K562 (cell line): ENCODE measurements around the gene AP3M1. TPM values are rescaled to one million over a fixed set of nuclear protein-coding genes. Genes with fewer than 3 reads are reported as not detected.

ENCODE experiments used
- ATAC-seq: fragments of 200-7000 bp; cut with Tn5 transposase; 3 replicates; pipeline ENCODE4 v1.9.1; 2020; ENCODE audit warnings: moderate library complexity
- BruUV-seq: library from RNA; stranded (reverse); fragments of 400-500 nt; replicated peaks from 2 replicates; lab custom pipeline; 2021; lab: Mats Ljungman, UMichigan
- CTCF ChIA-PET: fragments of 300-600 bp; formaldehyde crosslinking; extraction: SDS; loops from one replicate; lab custom pipeline; 2021; ENCODE audit warnings: low intra/inter-chr PET ratio; lab: Yijun Ruan, JAX
- POLR2A ChIA-PET: fragments of 300-600, 350-650 bp; sonication (Branson Sonifier 250); formaldehyde crosslinking; extraction: SDS; loops from one replicate; lab custom pipeline; 2021; ENCODE audit warnings: antibody characterized with exemption, inconsistent platforms; lab: Yijun Ruan, JAX
- DNase-seq, 4 experiments: peaks; one replicate each; pipeline versions ENCODE4 v3.0.0 to v3.0.0-alpha.2; 2011 to 2018; ENCODE audit warnings: low spot score in 3 of 4, mixed read lengths in 3 of 4; ENCODE audit errors: extremely low read depth in 1 of 4
- FAIRE-seq: peaks from 2 replicates; lab custom pipeline; 2011; peaks lifted over from hg19 to GRCh38; lab: Jason Lieb, UNC
- H2AFZ ChIP-seq: 2 replicates; pipeline ENCODE4 v1.6.0; 2011; ENCODE audit warnings: low read depth, low read length, control low read depth, inconsistent platforms
- H3K27ac ChIP-seq: fragments of 200-600 bp; 3 replicates; pipeline ENCODE4 v1.8.0; 2011; ENCODE audit warnings: low read depth, mild to moderate bottlenecking, control low read depth, inconsistent platforms, low read length, moderate library complexity, mixed read lengths; ENCODE audit errors: extremely low read depth
- H3K27me3 ChIP-seq, 2 experiments: fragments of 300-600 bp in 1 of 2; 2 replicates in 1 of 2; 3 replicates in 1 of 2; pipeline versions ENCODE4 v1.6.0 to v1.8.0; 2011; ENCODE audit warnings: inconsistent platforms in 2 of 2, low read length in 2 of 2, mild to moderate bottlenecking in 1 of 2, mixed read lengths in 1 of 2, moderate library complexity in 1 of 2; ENCODE audit not compliant: control insufficient read depth in 2 of 2, insufficient read depth in 2 of 2
- H3K36me3 ChIP-seq: fragments of 300-600 bp; 3 replicates; pipeline ENCODE4 v1.8.0; 2011; ENCODE audit warnings: mild to moderate bottlenecking, low read length, inconsistent platforms; ENCODE audit not compliant: control insufficient read depth, insufficient read depth
- H3K4me1 ChIP-seq, 2 experiments: fragments of 200-600 bp in 1 of 2; replicated peaks in 1 of 2; 2 replicates in 1 of 2; 3 replicates in 1 of 2; pipeline versions ENCODE4 v1.5.1 to v1.8.0; 2011; ENCODE audit warnings: inconsistent platforms in 2 of 2, low read length in 2 of 2, mild to moderate bottlenecking in 1 of 2, mixed read lengths in 1 of 2, moderate library complexity in 1 of 2; ENCODE audit not compliant: control insufficient read depth in 2 of 2, insufficient read depth in 2 of 2
- H3K4me2 ChIP-seq: 2 replicates; pipeline ENCODE4 v1.6.1; 2011; ENCODE audit warnings: low read length, control low read depth, inconsistent platforms, mixed read lengths; ENCODE audit not compliant: insufficient read depth
- H3K4me3 ChIP-seq: fragments of 200-600 bp; sonication (generic), shearing (Covaris generic); 2 replicates; pipeline ENCODE4 v1.5.1; 2016; ENCODE audit warnings: control low read depth, inconsistent platforms
- H3K79me2 ChIP-seq: fragments of 200-600 bp; 3 replicates; pipeline ENCODE4 v1.8.0; 2011; ENCODE audit warnings: low read length, inconsistent platforms; ENCODE audit not compliant: control insufficient read depth, insufficient read depth
- H3K9ac ChIP-seq, 2 experiments: 2 replicates each; pipeline versions ENCODE4 v1.6.0 to v1.6.1; 2011; ENCODE audit warnings: low read depth in 2 of 2, low read length in 2 of 2, control low read depth in 1 of 2, inconsistent platforms in 1 of 2, mild to moderate bottlenecking in 1 of 2, mixed read lengths in 1 of 2; ENCODE audit not compliant: insufficient read depth in 1 of 2
- H3K9me1 ChIP-seq: one replicate; pipeline ENCODE4 v1.6.0; 2011; ENCODE audit warnings: inconsistent platforms, mild to moderate bottlenecking, low read length, moderate library complexity; ENCODE audit not compliant: control insufficient read depth, insufficient read depth
- H3K9me3 ChIP-seq: replicated peaks from 2 replicates; pipeline ENCODE4 v1.5.1; 2011; ENCODE audit warnings: low read depth, low read length, inconsistent platforms; ENCODE audit not compliant: control insufficient read depth, insufficient read depth
- H4K20me1 ChIP-seq: replicated peaks from 2 replicates; pipeline ENCODE4 v1.6.1; 2011; ENCODE audit warnings: low read length, inconsistent platforms, mixed read lengths; ENCODE audit not compliant: control insufficient read depth, insufficient read depth
- PML ChIP-seq: IDR thresholded peaks from 2 replicates; pipeline ENCODE4 v1.6.1; 2012; ENCODE audit warnings: low read length, inconsistent platforms
- STAT5B ChIP-seq: fragments of 250-450 bp; sonication (Bioruptor Pico); IDR thresholded peaks from 2 replicates; pipeline ENCODE4 v1.8.0; 2021; ENCODE audit warnings: mild to moderate bottlenecking, inconsistent platforms
- THRAP3 ChIP-seq: fragments of 450-650 bp; IDR thresholded peaks from 2 replicates; pipeline ENCODE4 v1.6.1; 2016; ENCODE audit warnings: mild to moderate bottlenecking, inconsistent platforms, borderline replicate concordance
- WGBS: fragments of 100-300 bp; shearing (Covaris generic); methylation state at CpG from one replicate; pipeline ENCODE4 v1.1.6; 2016; ENCODE audit warnings: low coverage, mixed read lengths; ENCODE audit not compliant: insufficient coverage; ENCODE audit errors: missing lambda C conversion rate; 5-methylcytosine and 5-hydroxymethylcytosine counted together
- in situ Hi-C: fragments of 300-500 bp; cut with MboI; formaldehyde crosslinking; loops from 4 replicates; pipeline ENCODE4 v1.15.0; 2018; ENCODE audit warnings: inconsistent platforms, mixed read lengths
- intact Hi-C: fragments of 100-400 bp; cut with micrococcal nuclease; formaldehyde crosslinking; loops from 2 replicates; pipeline ENCODE4 v1.14.2; 2022
- polyA plus RNA-seq, 8 experiments: library from polyadenylated mRNA; depleted of rRNA in 4 of 8; stranded (reverse) in 5 of 8; unstranded in 3 of 8; fragments of >200 nt; fragmentation: Nextera tagmentation in 2 of 8; fragmentation: Illumina TruSeq in 1 of 8; extraction: Ambion mirVana in 2 of 8; extraction: Trizol in 1 of 8; gene quantifications; 2 replicates each; pipeline versions ENCODE4 v1.2.1 to v1.2.3, GENCODE V29; 2011 to 2014; ENCODE audit warnings: inconsistent platforms in 1 of 8, missing spikeins in 1 of 8
- total RNA-seq, 7 experiments: library from RNA; depleted of rRNA in 6 of 7; stranded (reverse); fragments of >200 nt in 6 of 7; fragmentation: Illumina TruSeq in 2 of 7; extraction: Trizol in 2 of 7; gene quantifications; 2 replicates each; pipeline versions ENCODE4 v1.2.1 to v1.2.3, GENCODE V29; 2011 to 2021; ENCODE audit warnings: low replicate concordance in 1 of 7
- TF ChIP-seq, protein P1 (sequence below): fragments of 200-400 bp; formaldehyde crosslinking; IDR thresholded peaks from 2 replicates; pipeline ENCODE4 v1.6.1; 2017; ENCODE audit warnings: mild to moderate bottlenecking, low read depth, low read length, moderate library complexity

AP3M1 gene
- total and polyA plus RNA-seq, 9 of the 15 experiments (the other 6 are each of a cell fraction or from before 2014, with no cell fraction given) = 44.3 to 135 (median 67.6) TPM

DNA sequence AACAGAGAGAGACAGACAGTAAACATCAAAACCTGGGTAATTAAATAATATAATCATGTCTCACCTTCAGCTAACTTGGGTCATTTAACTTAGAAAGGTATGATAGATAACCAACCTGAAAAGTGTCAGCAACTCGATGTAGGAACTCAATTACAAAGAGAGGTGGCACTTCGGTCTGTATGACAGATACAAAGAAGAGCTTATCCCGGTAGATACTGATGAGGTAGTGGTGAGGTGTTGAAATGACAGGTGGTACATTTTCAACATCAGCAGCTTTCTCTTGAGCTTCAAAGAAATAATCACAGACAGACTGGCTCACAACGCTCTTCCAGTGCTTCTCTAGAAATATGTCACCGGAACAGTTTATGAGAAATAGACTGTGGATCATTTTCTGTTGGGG, 12.6 kb downstream of the AP3M1 start:
- Histone ChIP-seq H3K79me2 (peaks cover 22% of the 10 kb centered on the region), H3K4me2 (no peak overlapping the region), H2AFZ (no peak overlapping the region), H4K20me1 (no peaks in the 10 kb centered on the region), H3K4me1 (peaks cover 0 to 4% of the 10 kb centered on the region in 2 experiments; a peak in 1 of 5 replicates), H3K4me3 (no peak overlapping the region), H3K27ac (no peak overlapping the region), H3K36me3 (peaks cover 71% of the 10 kb centered on the region), H3K27me3 (no peaks in the 10 kb centered on the region), H3K9me1 (no peaks in the 10 kb centered on the region), H3K9me3 (no peaks in the 10 kb centered on the region), H3K9ac (no peak overlapping the region)
- TF ChIP-seq THRAP3 = no peak
- TF ChIP-seq, protein P1, sequence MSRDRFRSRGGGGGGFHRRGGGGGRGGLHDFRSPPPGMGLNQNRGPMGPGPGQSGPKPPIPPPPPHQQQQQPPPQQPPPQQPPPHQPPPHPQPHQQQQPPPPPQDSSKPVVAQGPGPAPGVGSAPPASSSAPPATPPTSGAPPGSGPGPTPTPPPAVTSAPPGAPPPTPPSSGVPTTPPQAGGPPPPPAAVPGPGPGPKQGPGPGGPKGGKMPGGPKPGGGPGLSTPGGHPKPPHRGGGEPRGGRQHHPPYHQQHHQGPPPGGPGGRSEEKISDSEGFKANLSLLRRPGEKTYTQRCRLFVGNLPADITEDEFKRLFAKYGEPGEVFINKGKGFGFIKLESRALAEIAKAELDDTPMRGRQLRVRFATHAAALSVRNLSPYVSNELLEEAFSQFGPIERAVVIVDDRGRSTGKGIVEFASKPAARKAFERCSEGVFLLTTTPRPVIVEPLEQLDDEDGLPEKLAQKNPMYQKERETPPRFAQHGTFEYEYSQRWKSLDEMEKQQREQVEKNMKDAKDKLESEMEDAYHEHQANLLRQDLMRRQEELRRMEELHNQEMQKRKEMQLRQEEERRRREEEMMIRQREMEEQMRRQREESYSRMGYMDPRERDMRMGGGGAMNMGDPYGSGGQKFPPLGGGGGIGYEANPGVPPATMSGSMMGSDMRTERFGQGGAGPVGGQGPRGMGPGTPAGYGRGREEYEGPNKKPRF = no peak
- no peak for TF ChIP-seq PML
- TF ChIP-seq STAT5B (CRISPR knock-in tag) = no peak
- WGBS = 94% methylated on average over 5 of the region's 5 CpGs
- CTCF ChIA-PET = no interaction called here
- peak in 1 of 4 experiments; percentile 33 for DNase-seq
- POLR2A ChIA-PET = interaction anchor here (1.9 kb wide), 2 partner anchors 10 to 12 kb away, joined by 9 to 10 read pairs; partner anchors contain the start of genes ADK and AP3M1
- no peak for FAIRE-seq
- no peak for ATAC-seq
- BruUV-seq = no TSS peak
- in situ Hi-C loops = no loop called here
- intact Hi-C loops = no loop called here
